K562 (cell line): Measurements from ENCODE around the gene MAP9. TPM values are rescaled to one million over a fixed set of nuclear protein-coding genes. Genes with fewer than 3 reads are reported as not detected.

ENCODE experiments used
- ATAC-seq: fragments of 200-7000 bp; cut with Tn5 transposase; 3 replicates; pipeline ENCODE4 v1.9.1; 2020; ENCODE audit warnings: moderate library complexity
- BruUV-seq: library from RNA; stranded (reverse); fragments of 400-500 nt; replicated peaks from 2 replicates; lab custom pipeline; 2021; lab: Mats Ljungman, UMichigan
- CTCF ChIA-PET: fragments of 300-600 bp; formaldehyde crosslinking; extraction: SDS; loops from one replicate; lab custom pipeline; 2021; ENCODE audit warnings: low intra/inter-chr PET ratio; lab: Yijun Ruan, JAX
- POLR2A ChIA-PET: fragments of 300-600, 350-650 bp; sonication (Branson Sonifier 250); formaldehyde crosslinking; extraction: SDS; loops from one replicate; lab custom pipeline; 2021; ENCODE audit warnings: antibody characterized with exemption, inconsistent platforms; lab: Yijun Ruan, JAX
- DNase-seq, 4 experiments: peaks; one replicate each; pipeline versions ENCODE4 v3.0.0 to v3.0.0-alpha.2; 2011 to 2018; ENCODE audit warnings: low spot score in 3 of 4, mixed read lengths in 3 of 4; ENCODE audit errors: extremely low read depth in 1 of 4
- FAIRE-seq: peaks from 2 replicates; lab custom pipeline; 2011; peaks lifted over from hg19 to GRCh38; lab: Jason Lieb, UNC
- H2AFZ ChIP-seq: 2 replicates; pipeline ENCODE4 v1.6.0; 2011; ENCODE audit warnings: low read depth, low read length, control low read depth, inconsistent platforms
- H3K27ac ChIP-seq: fragments of 200-600 bp; 3 replicates; pipeline ENCODE4 v1.8.0; 2011; ENCODE audit warnings: low read depth, mild to moderate bottlenecking, control low read depth, inconsistent platforms, low read length, moderate library complexity, mixed read lengths; ENCODE audit errors: extremely low read depth
- H3K27me3 ChIP-seq, 2 experiments: fragments of 300-600 bp in 1 of 2; 2 replicates in 1 of 2; 3 replicates in 1 of 2; pipeline versions ENCODE4 v1.6.0 to v1.8.0; 2011; ENCODE audit warnings: inconsistent platforms in 2 of 2, low read length in 2 of 2, mild to moderate bottlenecking in 1 of 2, mixed read lengths in 1 of 2, moderate library complexity in 1 of 2; ENCODE audit not compliant: control insufficient read depth in 2 of 2, insufficient read depth in 2 of 2
- H3K36me3 ChIP-seq: fragments of 300-600 bp; 3 replicates; pipeline ENCODE4 v1.8.0; 2011; ENCODE audit warnings: mild to moderate bottlenecking, low read length, inconsistent platforms; ENCODE audit not compliant: control insufficient read depth, insufficient read depth
- H3K4me1 ChIP-seq, 2 experiments: fragments of 200-600 bp in 1 of 2; replicated peaks in 1 of 2; 2 replicates in 1 of 2; 3 replicates in 1 of 2; pipeline versions ENCODE4 v1.5.1 to v1.8.0; 2011; ENCODE audit warnings: inconsistent platforms in 2 of 2, low read length in 2 of 2, mild to moderate bottlenecking in 1 of 2, mixed read lengths in 1 of 2, moderate library complexity in 1 of 2; ENCODE audit not compliant: control insufficient read depth in 2 of 2, insufficient read depth in 2 of 2
- H3K4me2 ChIP-seq: 2 replicates; pipeline ENCODE4 v1.6.1; 2011; ENCODE audit warnings: low read length, control low read depth, inconsistent platforms, mixed read lengths; ENCODE audit not compliant: insufficient read depth
- H3K4me3 ChIP-seq: fragments of 200-600 bp; sonication (generic), shearing (Covaris generic); 2 replicates; pipeline ENCODE4 v1.5.1; 2016; ENCODE audit warnings: control low read depth, inconsistent platforms
- H3K79me2 ChIP-seq: fragments of 200-600 bp; 3 replicates; pipeline ENCODE4 v1.8.0; 2011; ENCODE audit warnings: low read length, inconsistent platforms; ENCODE audit not compliant: control insufficient read depth, insufficient read depth
- H3K9ac ChIP-seq, 2 experiments: 2 replicates each; pipeline versions ENCODE4 v1.6.0 to v1.6.1; 2011; ENCODE audit warnings: low read depth in 2 of 2, low read length in 2 of 2, control low read depth in 1 of 2, inconsistent platforms in 1 of 2, mild to moderate bottlenecking in 1 of 2, mixed read lengths in 1 of 2; ENCODE audit not compliant: insufficient read depth in 1 of 2
- H3K9me1 ChIP-seq: one replicate; pipeline ENCODE4 v1.6.0; 2011; ENCODE audit warnings: inconsistent platforms, mild to moderate bottlenecking, low read length, moderate library complexity; ENCODE audit not compliant: control insufficient read depth, insufficient read depth
- H3K9me3 ChIP-seq: replicated peaks from 2 replicates; pipeline ENCODE4 v1.5.1; 2011; ENCODE audit warnings: low read depth, low read length, inconsistent platforms; ENCODE audit not compliant: control insufficient read depth, insufficient read depth
- H4K20me1 ChIP-seq: replicated peaks from 2 replicates; pipeline ENCODE4 v1.6.1; 2011; ENCODE audit warnings: low read length, inconsistent platforms, mixed read lengths; ENCODE audit not compliant: control insufficient read depth, insufficient read depth
- ASH1L ChIP-seq: fragments of 450-650 bp; IDR thresholded peaks from 2 replicates; pipeline ENCODE4 v1.6.1; 2018; ENCODE audit warnings: borderline replicate concordance, mild to moderate bottlenecking, low read depth; ENCODE audit not compliant: partially characterized antibody
- CBFB ChIP-seq: sonication (generic); formaldehyde crosslinking; IDR thresholded peaks from 2 replicates; pipeline ENCODE4 v1.4.0; 2020; ENCODE audit warnings: mild to moderate bottlenecking, missing genetic modification reagents
- CBX8 ChIP-seq: fragments of 200-600 bp; sonication (generic); IDR thresholded peaks from 2 replicates; pipeline ENCODE4 v1.6.1; 2012; ENCODE audit warnings: borderline replicate concordance, mixed run types, low read depth, mild to moderate bottlenecking, moderate library complexity, mixed read lengths, low read length, control low read depth, inconsistent platforms; ENCODE audit not compliant: poor library complexity, severe bottlenecking; ENCODE audit errors: extremely low read depth
- WGBS: fragments of 100-300 bp; shearing (Covaris generic); methylation state at CpG from one replicate; pipeline ENCODE4 v1.1.6; 2016; ENCODE audit warnings: low coverage, mixed read lengths; ENCODE audit not compliant: insufficient coverage; ENCODE audit errors: missing lambda C conversion rate; 5-methylcytosine and 5-hydroxymethylcytosine counted together
- in situ Hi-C: fragments of 300-500 bp; cut with MboI; formaldehyde crosslinking; loops from 4 replicates; pipeline ENCODE4 v1.15.0; 2018; ENCODE audit warnings: inconsistent platforms, mixed read lengths
- intact Hi-C: fragments of 100-400 bp; cut with micrococcal nuclease; formaldehyde crosslinking; loops from 2 replicates; pipeline ENCODE4 v1.14.2; 2022
- polyA plus RNA-seq, 8 experiments: library from polyadenylated mRNA; depleted of rRNA in 4 of 8; stranded (reverse) in 5 of 8; unstranded in 3 of 8; fragments of >200 nt; fragmentation: Nextera tagmentation in 2 of 8; fragmentation: Illumina TruSeq in 1 of 8; extraction: Ambion mirVana in 2 of 8; extraction: Trizol in 1 of 8; gene quantifications; 2 replicates each; pipeline versions ENCODE4 v1.2.1 to v1.2.3, GENCODE V29; 2011 to 2014; ENCODE audit warnings: inconsistent platforms in 1 of 8, missing spikeins in 1 of 8
- total RNA-seq, 7 experiments: library from RNA; depleted of rRNA in 6 of 7; stranded (reverse); fragments of >200 nt in 6 of 7; fragmentation: Illumina TruSeq in 2 of 7; extraction: Trizol in 2 of 7; gene quantifications; 2 replicates each; pipeline versions ENCODE4 v1.2.1 to v1.2.3, GENCODE V29; 2011 to 2021; ENCODE audit warnings: low replicate concordance in 1 of 7
- TF ChIP-seq, protein P1 (sequence below): sonication (generic); formaldehyde crosslinking; IDR thresholded peaks from 2 replicates; pipeline ENCODE4 v1.8.1; 2023; ENCODE audit warnings: mild to moderate bottlenecking, missing genetic modification reagents

The MAP9 gene
- total and polyA plus RNA-seq, 9 of the 15 experiments (the other 6 are each of a cell fraction or from before 2014, with no cell fraction given), result 0.04 to 0.09 TPM; not detected in 7

GRCh38 chr4:155400893-155401292 lies 24.1 kb upstream of the MAP9 start:
- Histone ChIP-seq H3K4me3 (no peak overlapping the region), H3K9ac (no peak overlapping the region), H4K20me1 (no peaks in the 10 kb centered on the region), H3K9me3 (no peaks in the 10 kb centered on the region)
- ATAC-seq, result no peak
- CTCF ChIA-PET, result no interaction called here
- FAIRE-seq, result no peak
- TF ChIP-seq CBFB (CRISPR knock-in tag), result no peak
- no peak for TF ChIP-seq CBX8
- TF ChIP-seq ASH1L, result no peak
- TF ChIP-seq, protein P1, sequence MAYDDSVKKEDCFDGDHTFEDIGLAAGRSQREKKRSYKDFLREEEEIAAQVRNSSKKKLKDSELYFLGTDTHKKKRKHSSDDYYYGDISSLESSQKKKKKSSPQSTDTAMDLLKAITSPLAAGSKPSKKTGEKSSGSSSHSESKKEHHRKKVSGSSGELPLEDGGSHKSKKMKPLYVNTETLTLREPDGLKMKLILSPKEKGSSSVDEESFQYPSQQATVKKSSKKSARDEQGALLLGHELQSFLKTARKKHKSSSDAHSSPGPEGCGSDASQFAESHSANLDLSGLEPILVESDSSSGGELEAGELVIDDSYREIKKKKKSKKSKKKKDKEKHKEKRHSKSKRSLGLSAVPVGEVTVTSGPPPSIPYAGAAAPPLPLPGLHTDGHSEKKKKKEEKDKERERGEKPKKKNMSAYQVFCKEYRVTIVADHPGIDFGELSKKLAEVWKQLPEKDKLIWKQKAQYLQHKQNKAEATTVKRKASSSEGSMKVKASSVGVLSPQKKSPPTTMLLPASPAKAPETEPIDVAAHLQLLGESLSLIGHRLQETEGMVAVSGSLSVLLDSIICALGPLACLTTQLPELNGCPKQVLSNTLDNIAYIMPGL, result no peak
- TF ChIP-seq, all 486 proteins: peak for 0
- intact Hi-C loops, result no loop called here
- H3K27me3 ChIP-seq, result no peaks in the 10 kb centered on the region
- H3K4me1 ChIP-seq, result no peaks in the 10 kb centered on the region
- no peaks in the 10 kb centered on the region for H3K79me2 ChIP-seq
- no peaks in the 10 kb centered on the region for H3K9me1 ChIP-seq
- in situ Hi-C loops, result no loop called here
- POLR2A ChIA-PET, result no interaction called here
- H2AFZ ChIP-seq, result no peak overlapping the region
- WGBS, result 0% methylated on average over 2 of the region's 2 CpGs
- no peak overlapping the region for H3K27ac ChIP-seq
- BruUV-seq, result no TSS peak
- no peak overlapping the region for H3K4me2 ChIP-seq
- H3K36me3 ChIP-seq, result no peaks in the 10 kb centered on the region
- DNase-seq, result no peak
